ENCODE measurements around the gene TPH2.

- TF ChIP-seq FOXM1 (IDR thresholded peaks at IDR 0.05; ENCODE audit: borderline replicate concordance) (no peak), SP1 (IDR thresholded peaks at IDR 0.05) (no peak), PKNOX1 (IDR thresholded peaks at IDR 0.05) (no peak), FOXK2 (IDR thresholded peaks at IDR 0.05) (no peak), ZNF384 (IDR thresholded peaks at IDR 0.05) (no peak), SUZ12 (IDR thresholded peaks at IDR 0.05) (no peak), FOXA1 (IDR thresholded peaks at IDR 0.05) (no peak), HDGF (IDR thresholded peaks at IDR 0.05; ENCODE audit: borderline replicate concordance) (no peak)
Measured at GRCh38 chr12:72081777-72082176, 143.1 kb downstream of the TPH2 start.
